ENCODE measurements around the gene M6PR. TPM values are rescaled to one million over a fixed set of nuclear protein-coding genes. Genes with fewer than 3 reads are reported as not detected.
"Not testable (repeated sequence)": the region's sequence is repeated elsewhere in the genome, so short reads cannot be mapped to it uniquely, and the experiment has no call there.

Gene M6PR
- total and polyA plus RNA-seq, 2 of the 8 experiments (the other 6 are each of a cell fraction or from before 2014, with no cell fraction given) = 106 to 122 TPM

DNA sequence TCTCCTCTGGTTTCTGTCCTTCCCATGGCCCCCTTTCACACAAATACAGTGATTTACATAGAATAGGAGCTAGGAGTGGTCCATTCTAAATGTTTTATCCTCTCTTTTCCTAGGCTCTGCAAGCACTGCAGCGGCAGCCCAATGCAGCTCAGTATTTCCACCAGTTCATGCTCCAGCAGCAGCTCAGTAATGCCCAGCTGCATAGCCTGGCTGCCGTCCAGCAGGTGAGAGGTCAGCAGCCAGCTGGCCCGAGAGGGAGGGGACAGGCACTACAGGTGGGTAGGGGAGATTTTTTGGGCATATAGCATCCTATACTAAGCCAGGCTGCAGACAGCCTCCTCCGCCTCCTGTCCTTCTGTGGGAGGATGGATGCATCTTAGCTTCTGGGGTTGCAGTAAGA, 29.8 kb downstream of the M6PR start:
- H2AK5ac ChIP-seq (ENCODE audit: low read depth, low read length) = not testable (repeated sequence)

More for the DNA sequence above, 29.8 kb downstream of the M6PR start:
- H2AFZ ChIP-seq (ENCODE audit: low read length); H3K27me3 ChIP-seq (replicated peaks in 1 of 4; ENCODE audit: control insufficient read depth in 3 of 4, extremely low read depth in 1 of 4, insufficient read depth in 3 of 4, low read length in 3 of 4); H2BK20ac ChIP-seq (ENCODE audit: low read length); H2BK5ac ChIP-seq (ENCODE audit: low read depth, low read length); H3K9me3 ChIP-seq (ENCODE audit: insufficient read depth in 2 of 2, low read depth in 1 of 2, low read length in 1 of 2); H3K14ac ChIP-seq (ENCODE audit: insufficient read length); H2BK120ac ChIP-seq (replicated peaks; ENCODE audit: low read depth, low read length); H2BK12ac ChIP-seq (ENCODE audit: low read depth, low read length); FAIRE-seq; H3K9ac ChIP-seq (replicated peaks in 1 of 4; ENCODE audit: extremely low read depth in 1 of 4, low read depth in 3 of 4, low read length in 3 of 4); H2BK15ac ChIP-seq (ENCODE audit: low read length); H3K79me1 ChIP-seq (ENCODE audit: low read depth, low read length); H3K18ac ChIP-seq (ENCODE audit: extremely low read depth, low read length); H4K8ac ChIP-seq (ENCODE audit: extremely low read depth, insufficient read depth, low read length); DNase-seq (ENCODE audit: low read depth in 1 of 2, low spot score in 2 of 2); H3K4ac ChIP-seq (replicated peaks; ENCODE audit: insufficient read length, low read depth, low read length); H4K5ac ChIP-seq (ENCODE audit: insufficient read length, low read depth, low read length); H3K23me2 ChIP-seq (ENCODE audit: low read depth, low read length); H3K4me3 ChIP-seq (ENCODE audit: extremely low read depth in 1 of 4, insufficient read depth in 2 of 4, low read depth in 3 of 4, low read length in 4 of 4); H3K23ac ChIP-seq (ENCODE audit: insufficient read length); H3K27ac ChIP-seq (ENCODE audit: low read depth, low read length); H3K4me2 ChIP-seq (ENCODE audit: insufficient read depth in 1 of 2, low read depth in 2 of 2, low read length in 2 of 2); H4K91ac ChIP-seq (replicated peaks; ENCODE audit: insufficient read length, low read length); H3K56ac ChIP-seq (replicated peaks; ENCODE audit: insufficient read length, low read depth, low read length): not testable (repeated sequence)
- peaks cover 0 to 12% (median 5%) of the 10 kb centered on the region in 4 experiments; a peak in 4 of 7 replicates for H3K4me1 ChIP-seq (replicated peaks in 1 of 4; ENCODE audit: control insufficient read depth in 3 of 4, insufficient read depth in 4 of 4, low read length in 3 of 4)
- peaks cover 29 to 88% (median 60%) of the 10 kb centered on the region in 4 experiments for H3K36me3 ChIP-seq (ENCODE audit: control insufficient read depth in 2 of 4, insufficient read depth in 4 of 4, low read length in 3 of 4)
- WGBS, 2 experiments (ENCODE audit: extremely low coverage in 1 of 2, insufficient coverage in 1 of 2, insufficient read length in 1 of 2, insufficient replicate concordance in 2 of 2, low coverage in 1 of 2, low lambda C conversion rate in 2 of 2, missing lambda C conversion rate in 1 of 2) = 95% methylated on average over 4 of the region's 4 CpGs; no CpG with 5 or more reads in 1 of the 2 experiments
- ChIA-PET CTCF (ENCODE audit: partially characterized antibody) (interaction anchor here (0.9 to 3.1 kb wide), 3 partner anchors 59 to 262 kb away, joined by 3 to 11 read pairs (median 3); no protein-coding TSS in a partner anchor), POLR2A (ENCODE audit: partially characterized antibody) (interaction anchor here (0.6 to 18.7 kb wide), 4 partner anchors 11 to 237 kb away, joined by 3 to 438 read pairs (median 157); partner anchors contain the start of gene M6PR)
- peaks cover 20 to 34% of the 10 kb centered on the region in 2 experiments for H4K20me1 ChIP-seq (replicated peaks in 1 of 2; ENCODE audit: control insufficient read depth in 1 of 2, insufficient read depth in 2 of 2, low read length in 2 of 2)
- H3K79me2 ChIP-seq (ENCODE audit: control insufficient read depth in 1 of 2, insufficient read depth in 2 of 2, low read length in 2 of 2) = peaks cover 38 to 95% of the 10 kb centered on the region in 2 experiments

Measured in H1 (cell line).